H4 (cell line): ENCODE measurements around the gene ABCA2. TPM values are rescaled to one million over a fixed set of nuclear protein-coding genes. Genes with fewer than 3 reads are reported as not detected.
A peak's percentile ranks its signal among the peaks of the same experiment; 100 is the strongest.

Experiments
- DNase-seq: peaks from one replicate; pipeline ENCODE4 v3.0.0-alpha.2; 2015; ENCODE audit warnings: low spot score
- total RNA-seq: library from RNA; depleted of rRNA; stranded (reverse); fragments of >200 nt; shearing (Covaris generic); gene quantifications from 2 replicates; pipeline ENCODE4 v1.2.3, GENCODE V29; 2014

Gene ABCA2
- total RNA-seq, 1 experiment from 2014 or later: 4.9 TPM

- DNase-seq: no peak
These were observed 48.1 kb downstream of the ABCA2 start for GRCh38 chr9:136979769-136980587.

GRCh38 chr9:136978865-136979544 is 49.0 kb downstream of the ABCA2 start:
- DNase-seq: no peak

- DNase-seq: no peak
These were observed 49.8 kb downstream of the ABCA2 start for GRCh38 chr9:136978073-136978864.

- DNase-seq: no peak
These were observed 50.4 kb downstream of the ABCA2 start for GRCh38 chr9:136977649-136978072.

GRCh38 chr9:136977223-136977622 is 50.8 kb downstream of the ABCA2 start, which contains the start of gene PTGDS:
PTGDS (plus strand) TSS chr9:136977504; CDS start chr9:136977579, 75 bp downstream.
- DNase-seq: no peak

GRCh38 chr9:136975644-136976043 is 52.4 kb downstream of the ABCA2 start:
- peak; percentile 55 for DNase-seq

- no peak for DNase-seq
These were observed 53.1 kb downstream of the ABCA2 start for GRCh38 chr9:136974817-136975535.

- DNase-seq: no peak
These were observed 54.1 kb downstream of the ABCA2 start for GRCh38 chr9:136973618-136974617.

GRCh38 chr9:136972743-136973142 is 55.3 kb downstream of the ABCA2 start:
- no peak for DNase-seq

GRCh38 chr9:136972335-136972734 is 55.7 kb downstream of the ABCA2 start:
- DNase-seq: no peak

GRCh38 chr9:136971746-136972145 is 56.3 kb downstream of the ABCA2 start:
- no peak for DNase-seq

- no peak for DNase-seq
These were observed 57.7 kb downstream of the ABCA2 start for GRCh38 chr9:136970361-136970760.

GRCh38 chr9:136969774-136970173 is 58.3 kb downstream of the ABCA2 start:
- no peak for DNase-seq

GRCh38 chr9:136969150-136969549 is 58.9 kb downstream of the ABCA2 start:
- DNase-seq: no peak

GRCh38 chr9:136968333-136969127 is 59.5 kb downstream of the ABCA2 start:
- no peak for DNase-seq

- no peak for DNase-seq
These were observed 62.1 kb downstream of the ABCA2 start for GRCh38 chr9:136965771-136966484.

- DNase-seq: no peak
These were observed 63.1 kb downstream of the ABCA2 start for GRCh38 chr9:136964833-136965422.

- no peak for DNase-seq
These were observed 63.8 kb downstream of the ABCA2 start for GRCh38 chr9:136964171-136964689.
